ENCODE results near the gene NRP1.
"Not testable (repeated sequence)": the region's sequence is repeated elsewhere in the genome, so short reads cannot be mapped to it uniquely, and the experiment has no call there.

NRP1 gene

GRCh38 chr10:33150889-33151288 lies 183.6 kb downstream of the NRP1 start:
- no peak for DNase-seq (ENCODE audit: low spot score)

GRCh38 chr10:33150146-33150545 lies 184.3 kb downstream of the NRP1 start:
- no peak for DNase-seq (ENCODE audit: low spot score)

GRCh38 chr10:33147013-33147310 lies 187.5 kb downstream of the NRP1 start:
- DNase-seq (ENCODE audit: low spot score) = no peak

- DNase-seq (ENCODE audit: low spot score) = no peak
These were observed 188.1 kb downstream of the NRP1 start for GRCh38 chr10:33146189-33147012.

GRCh38 chr10:33145451-33146188 lies 188.8 kb downstream of the NRP1 start:
- DNase-seq (ENCODE audit: low spot score) = no peak

GRCh38 chr10:33143160-33143728 lies 191.2 kb downstream of the NRP1 start:
- DNase-seq (ENCODE audit: low spot score) = peak; percentile 86

GRCh38 chr10:33142295-33142694 lies 192.2 kb downstream of the NRP1 start:
- no peak for DNase-seq (ENCODE audit: low spot score)

GRCh38 chr10:33141251-33141650 lies 193.2 kb downstream of the NRP1 start:
- DNase-seq (ENCODE audit: low spot score) = no peak

GRCh38 chr10:33139181-33139646 lies 195.3 kb downstream of the NRP1 start:
- DNase-seq (ENCODE audit: low spot score) = no peak

- not testable (repeated sequence) for DNase-seq (ENCODE audit: low spot score)
These were observed 195.8 kb downstream of the NRP1 start for GRCh38 chr10:33138686-33139085.

- no peak for DNase-seq (ENCODE audit: low spot score)
These were observed 197.0 kb downstream of the NRP1 start for GRCh38 chr10:33137356-33138005.

- peak; percentile 30 for DNase-seq (ENCODE audit: low spot score)
These were observed 197.7 kb downstream of the NRP1 start for GRCh38 chr10:33136781-33137180.

GRCh38 chr10:33136271-33136670 lies 198.2 kb downstream of the NRP1 start:
- DNase-seq (ENCODE audit: low spot score) = no peak

- DNase-seq (ENCODE audit: low spot score) = peak; percentile 75
These were observed 200.3 kb downstream of the NRP1 start for GRCh38 chr10:33134011-33134751.

- no peak for DNase-seq (ENCODE audit: low spot score)
These were observed 200.9 kb downstream of the NRP1 start for GRCh38 chr10:33133557-33133956.

GRCh38 chr10:33132626-33133025 lies 201.8 kb downstream of the NRP1 start:
- no peak for DNase-seq (ENCODE audit: low spot score)

GRCh38 chr10:33129996-33130386 lies 204.5 kb downstream of the NRP1 start:
- peak; percentile 31 for DNase-seq (ENCODE audit: low spot score)

GRCh38 chr10:33129141-33129995 lies 205.1 kb downstream of the NRP1 start:
- DNase-seq (ENCODE audit: low spot score) = peak; percentile 96

GRCh38 chr10:33127622-33128021 lies 206.8 kb downstream of the NRP1 start:
- DNase-seq (ENCODE audit: low spot score) = no peak

Data from AG08395 (cell line).